Activated T-helper 17 cell treated with anti-CD3 and anti-CD28 coated beads, Interleukin-2, amount 50 U/mL, for 72 hours (primary cell): Measurements from ENCODE around the gene ARHGAP15. TPM values are rescaled to one million over a fixed set of nuclear protein-coding genes. Genes with fewer than 3 reads are reported as not detected.

ENCODE experiments used
- ATAC-seq: fragments of 150-1000 bp; cut with Tn5 transposase; replicated peaks from 2 replicates; pipeline ENCODE4 v1.10.0; 2021; ENCODE audit warnings: mild to moderate bottlenecking, moderate library complexity
- H3K27ac Mint-ChIP-seq: one replicate; pipeline ENCODE4 v1.8.0; 2022; ENCODE audit warnings: mixed read lengths
- H3K27me3 Mint-ChIP-seq: one replicate; pipeline ENCODE4 v1.8.0; 2022; ENCODE audit warnings: mixed read lengths
- H3K36me3 Mint-ChIP-seq: one replicate; pipeline ENCODE4 v1.8.0; 2022; ENCODE audit warnings: low read depth, mild to moderate bottlenecking, mixed read lengths
- H3K4me1 Mint-ChIP-seq: one replicate; pipeline ENCODE4 v1.8.0; 2022; ENCODE audit warnings: mixed read lengths
- H3K4me3 Mint-ChIP-seq: one replicate; pipeline ENCODE4 v1.8.0; 2022; ENCODE audit warnings: mild to moderate bottlenecking, mixed read lengths
- H3K9me3 Mint-ChIP-seq: one replicate; pipeline ENCODE4 v1.8.0; 2022; ENCODE audit warnings: mixed read lengths
- total RNA-seq, 2 donors: library from RNA; stranded (reverse); gene quantifications; one replicate each; pipeline ENCODE4 v1.2.3, GENCODE V29; 2022

The ARHGAP15 gene
- total RNA-seq, 2 donors from 2014 or later = 93.3 to 98.3 TPM

DNA sequence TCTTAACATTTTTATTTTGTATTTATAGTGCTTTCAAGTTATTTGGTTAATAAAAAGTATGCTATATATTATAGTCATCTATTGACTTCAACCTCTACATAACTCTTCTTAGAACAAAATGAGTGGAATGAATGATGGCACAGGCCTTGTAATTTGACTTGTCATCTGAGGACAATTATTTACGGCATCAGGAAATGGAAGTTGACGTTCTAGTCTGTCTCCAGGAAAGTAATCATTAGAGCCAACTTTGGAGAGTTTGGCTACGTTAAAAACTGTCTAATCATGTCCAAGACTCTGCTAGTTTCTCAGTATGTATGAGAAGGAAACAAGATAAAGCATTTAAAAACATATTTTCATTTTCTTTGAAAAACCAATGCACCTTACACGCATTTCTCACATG, 353.6 kb downstream of the ARHGAP15 start:
- no peak overlapping the region for H3K4me3 Mint-ChIP-seq
- H3K27me3 Mint-ChIP-seq = no peaks in the 10 kb centered on the region
- H3K9me3 Mint-ChIP-seq = no peaks in the 10 kb centered on the region
- H3K27ac Mint-ChIP-seq = no peak overlapping the region
- peaks cover 35% of the 10 kb centered on the region for H3K36me3 Mint-ChIP-seq
- ATAC-seq = no peak
- peaks cover 13% of the 10 kb centered on the region for H3K4me1 Mint-ChIP-seq

DNA sequence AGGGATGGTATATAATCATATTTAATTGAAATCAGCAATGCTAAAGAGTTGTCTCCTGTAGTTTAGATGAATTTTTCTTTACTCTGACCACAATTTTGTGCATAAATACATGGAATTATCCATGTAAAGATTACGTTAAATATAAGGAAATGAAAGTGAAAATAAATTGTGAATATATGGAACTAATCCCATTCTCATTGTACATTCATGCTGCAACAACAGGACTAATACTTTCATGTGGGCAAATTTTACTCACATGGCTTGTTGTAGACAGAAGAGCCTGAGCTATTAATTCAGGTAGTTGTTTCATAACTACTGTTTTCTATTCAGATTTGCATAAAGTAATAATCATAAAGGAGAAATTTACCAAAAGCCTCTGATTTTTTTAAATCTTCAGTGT, 357.8 kb downstream of the ARHGAP15 start:
- Mint-ChIP-seq H3K27me3 (no peaks in the 10 kb centered on the region), H3K9me3 (no peaks in the 10 kb centered on the region), H3K4me1 (peaks cover 6% of the 10 kb centered on the region), H3K27ac (peak overlapping the region; percentile 48), H3K36me3 (peaks cover 57% of the 10 kb centered on the region), H3K4me3 (no peak overlapping the region)
- no peak for ATAC-seq

- peaks cover 17% of the 10 kb centered on the region for H3K4me1 Mint-ChIP-seq
- ATAC-seq = no peak
- no peaks in the 10 kb centered on the region for H3K9me3 Mint-ChIP-seq
- no peak overlapping the region for H3K27ac Mint-ChIP-seq
- peaks cover 65% of the 10 kb centered on the region for H3K36me3 Mint-ChIP-seq
- no peaks in the 10 kb centered on the region for H3K27me3 Mint-ChIP-seq
- H3K4me3 Mint-ChIP-seq = no peak overlapping the region
Measured at GRCh38 chr2:143489145-143489544, 359.9 kb downstream of the ARHGAP15 start.

DNA sequence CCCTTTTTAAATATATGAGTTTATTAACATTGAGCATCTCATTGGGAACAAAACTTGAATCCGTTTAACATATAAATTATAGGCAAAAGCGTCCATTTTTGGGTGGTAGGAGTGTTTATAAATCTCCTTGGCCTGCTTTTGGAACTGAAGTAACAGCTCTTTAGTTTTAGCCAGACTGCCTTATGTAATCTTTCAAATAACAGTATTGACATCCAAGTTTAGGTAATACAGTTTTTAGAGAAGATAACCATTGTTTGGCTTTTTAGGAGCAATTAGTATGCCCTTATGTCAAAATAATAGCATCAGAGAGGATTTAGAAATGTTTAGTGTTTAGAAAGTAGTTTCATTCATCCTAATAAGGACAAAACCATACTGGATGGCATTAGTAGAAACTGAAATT, 361.9 kb downstream of the ARHGAP15 start:
- Mint-ChIP-seq H3K9me3 (peaks cover 4% of the 10 kb centered on the region), H3K4me3 (no peak overlapping the region), H3K27ac (no peak overlapping the region), H3K4me1 (peaks cover 22% of the 10 kb centered on the region), H3K27me3 (no peaks in the 10 kb centered on the region), H3K36me3 (peaks cover 77% of the 10 kb centered on the region)
- ATAC-seq = no peak

DNA sequence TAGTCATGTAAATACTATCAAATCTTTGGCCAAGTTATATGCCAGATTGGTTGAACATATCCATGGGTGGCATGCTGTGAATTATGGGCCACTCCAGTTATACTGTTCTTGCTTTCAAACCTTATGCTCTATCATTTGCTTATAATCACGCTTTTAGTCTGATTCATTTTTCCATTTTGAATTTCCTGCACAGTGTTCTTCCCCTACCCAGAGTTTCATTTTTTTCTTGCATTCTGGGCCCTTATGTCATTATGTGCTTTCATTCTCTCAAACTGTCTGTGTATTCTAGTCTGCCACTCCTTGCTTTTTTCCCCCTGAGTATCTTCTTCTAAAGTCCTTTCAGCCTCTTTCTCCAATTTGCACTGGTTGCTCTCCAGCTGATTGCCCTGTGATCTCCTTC, 364.1 kb downstream of the ARHGAP15 start:
- Mint-ChIP-seq H3K4me1 (peaks cover 24% of the 10 kb centered on the region), H3K9me3 (peaks cover 4% of the 10 kb centered on the region), H3K36me3 (peaks cover 57% of the 10 kb centered on the region), H3K27me3 (no peaks in the 10 kb centered on the region), H3K27ac (peak overlapping the region; percentile 42), H3K4me3 (peak overlapping the region; percentile 51)
- peak; percentile 62 for ATAC-seq

DNA sequence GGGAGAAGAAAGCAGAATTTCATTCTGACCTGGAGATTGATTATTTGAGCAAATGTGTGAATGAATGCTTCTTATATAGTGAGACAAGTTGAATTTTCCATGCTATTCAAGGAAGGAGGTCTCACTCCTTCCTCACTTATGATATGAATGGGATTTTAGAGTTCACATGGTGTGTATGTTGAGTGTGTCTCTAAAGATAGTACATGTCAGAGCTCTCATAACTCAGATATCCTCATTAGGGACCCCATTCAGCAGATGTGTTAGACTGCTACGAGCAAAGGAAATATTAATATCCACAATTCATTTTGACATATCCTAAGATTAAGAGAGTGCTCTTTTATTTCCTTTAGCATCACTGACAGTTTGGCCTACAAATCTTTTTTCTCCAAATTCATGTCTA, 368.5 kb downstream of the ARHGAP15 start:
- Mint-ChIP-seq H3K27me3 (no peaks in the 10 kb centered on the region), H3K36me3 (peaks cover 53% of the 10 kb centered on the region), H3K27ac (peak overlapping the region; percentile 15), H3K4me3 (no peak overlapping the region), H3K4me1 (peaks cover 38% of the 10 kb centered on the region), H3K9me3 (peaks cover 4% of the 10 kb centered on the region)
- ATAC-seq = no peak

GRCh38 chr2:143498496-143498895, 369.3 kb downstream of the ARHGAP15 start:
- H3K4me1 Mint-ChIP-seq = peaks cover 35% of the 10 kb centered on the region
- peaks cover 4% of the 10 kb centered on the region for H3K9me3 Mint-ChIP-seq
- peak overlapping the region; percentile 34 for H3K27ac Mint-ChIP-seq
- H3K36me3 Mint-ChIP-seq = peaks cover 52% of the 10 kb centered on the region
- no peaks in the 10 kb centered on the region for H3K27me3 Mint-ChIP-seq
- ATAC-seq = no peak
- H3K4me3 Mint-ChIP-seq = no peak overlapping the region

GRCh38 chr2:143499061-143499460, 369.8 kb downstream of the ARHGAP15 start:
- Mint-ChIP-seq H3K4me3 (no peak overlapping the region), H3K36me3 (peaks cover 52% of the 10 kb centered on the region), H3K27me3 (no peaks in the 10 kb centered on the region), H3K4me1 (peaks cover 32% of the 10 kb centered on the region), H3K27ac (peak overlapping the region; percentile 34), H3K9me3 (peaks cover 4% of the 10 kb centered on the region)
- ATAC-seq = no peak

DNA sequence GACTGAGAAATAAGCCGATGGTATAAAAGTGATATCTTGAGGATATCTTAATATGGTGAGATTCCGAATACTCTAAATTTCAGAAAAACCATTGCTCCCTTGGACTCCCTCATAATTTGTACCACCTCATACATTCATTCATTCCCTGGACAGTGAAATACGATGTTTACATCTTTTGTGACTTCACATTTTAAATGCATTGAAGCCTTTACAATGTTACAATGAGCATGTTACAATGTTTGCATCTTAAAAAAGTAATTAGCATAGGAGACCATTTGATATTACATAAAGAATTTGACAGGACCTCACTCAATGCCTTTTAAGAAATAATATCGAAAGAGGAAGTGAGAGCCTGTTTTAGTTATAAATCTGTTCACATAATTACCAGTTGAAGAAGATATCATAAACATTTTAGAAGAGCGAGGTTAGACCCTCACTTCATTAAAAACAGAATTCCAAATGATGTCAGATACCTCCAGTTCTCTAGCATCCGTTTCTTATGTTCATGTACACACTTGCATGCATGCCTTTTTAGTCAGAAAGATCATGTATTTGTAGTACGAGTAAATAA, 372.0 kb downstream of the ARHGAP15 start:
- Mint-ChIP-seq H3K9me3 (no peaks in the 10 kb centered on the region), H3K4me3 (no peak overlapping the region), H3K27ac (no peak overlapping the region), H3K4me1 (peaks cover 33% of the 10 kb centered on the region), H3K36me3 (peaks cover 49% of the 10 kb centered on the region), H3K27me3 (no peaks in the 10 kb centered on the region)
- no peak for ATAC-seq

GRCh38 chr2:143503280-143503679, 374.1 kb downstream of the ARHGAP15 start:
- peaks cover 63% of the 10 kb centered on the region for H3K36me3 Mint-ChIP-seq
- H3K4me3 Mint-ChIP-seq = no peak overlapping the region
- no peaks in the 10 kb centered on the region for H3K27me3 Mint-ChIP-seq
- no peak for ATAC-seq
- peak overlapping the region; percentile 9 for H3K27ac Mint-ChIP-seq
- peaks cover 38% of the 10 kb centered on the region for H3K4me1 Mint-ChIP-seq
- no peaks in the 10 kb centered on the region for H3K9me3 Mint-ChIP-seq

DNA sequence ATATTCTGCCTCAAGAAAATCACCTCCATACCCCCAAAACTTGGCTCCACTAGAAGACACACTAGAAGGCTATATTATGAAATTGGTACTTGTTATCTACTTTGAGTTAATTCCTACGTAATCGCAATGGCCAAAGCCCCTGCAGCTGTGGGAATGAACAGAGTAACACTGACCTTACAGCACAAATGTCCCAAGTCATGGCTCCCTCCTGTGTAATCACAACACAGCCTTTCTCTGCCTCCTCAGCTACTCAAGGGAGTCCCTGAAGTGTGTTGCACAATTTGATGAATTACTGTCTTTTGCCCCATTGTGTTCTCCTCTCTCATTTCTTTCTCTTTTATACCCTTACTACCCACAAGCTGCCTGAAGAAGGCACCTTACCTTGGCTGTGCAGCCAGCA, 375.2 kb downstream of the ARHGAP15 start:
- Mint-ChIP-seq H3K36me3 (peaks cover 63% of the 10 kb centered on the region), H3K4me3 (no peak overlapping the region)

DNA sequence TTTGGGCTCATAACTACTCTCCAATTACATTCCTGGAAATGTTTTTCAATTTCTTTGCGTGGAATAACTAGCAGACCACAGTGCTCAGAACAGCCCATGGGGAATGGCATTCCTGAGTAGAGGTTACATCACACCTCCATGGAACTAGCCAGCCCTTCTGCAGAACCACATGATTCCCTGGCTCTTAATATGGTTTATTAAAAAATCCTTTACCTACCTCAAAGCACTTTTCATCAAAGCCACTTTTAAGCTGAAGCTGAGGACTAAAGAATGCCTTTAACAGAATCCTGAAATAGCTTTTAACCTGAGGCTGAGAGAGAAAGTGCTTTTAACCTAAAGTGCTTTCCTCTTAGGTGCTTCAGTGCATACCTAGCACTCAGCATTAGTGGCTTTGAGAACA, 376.3 kb downstream of the ARHGAP15 start:
- H3K27ac Mint-ChIP-seq = no peak overlapping the region

More for the DNA sequence above, 375.2 kb downstream of the ARHGAP15 start:
- no peak for ATAC-seq
- no peaks in the 10 kb centered on the region for H3K9me3 Mint-ChIP-seq
- H3K27me3 Mint-ChIP-seq = no peaks in the 10 kb centered on the region
- H3K27ac Mint-ChIP-seq = no peak overlapping the region
- peaks cover 30% of the 10 kb centered on the region for H3K4me1 Mint-ChIP-seq

GRCh38 chr2:143513081-143513480, 383.9 kb downstream of the ARHGAP15 start:
- H3K4me1 Mint-ChIP-seq = peaks cover 26% of the 10 kb centered on the region
- peak overlapping the region; percentile 9 for H3K27ac Mint-ChIP-seq
- peaks cover 89% of the 10 kb centered on the region for H3K36me3 Mint-ChIP-seq
- ATAC-seq = no peak
- H3K9me3 Mint-ChIP-seq = no peaks in the 10 kb centered on the region
- H3K4me3 Mint-ChIP-seq = no peak overlapping the region
- no peaks in the 10 kb centered on the region for H3K27me3 Mint-ChIP-seq

More for the DNA sequence above, 376.3 kb downstream of the ARHGAP15 start:
- no peak overlapping the region for H3K4me3 Mint-ChIP-seq
- H3K9me3 Mint-ChIP-seq = no peaks in the 10 kb centered on the region
- H3K36me3 Mint-ChIP-seq = peaks cover 70% of the 10 kb centered on the region
- H3K27me3 Mint-ChIP-seq = no peaks in the 10 kb centered on the region
- peaks cover 30% of the 10 kb centered on the region for H3K4me1 Mint-ChIP-seq
- ATAC-seq = no peak

DNA sequence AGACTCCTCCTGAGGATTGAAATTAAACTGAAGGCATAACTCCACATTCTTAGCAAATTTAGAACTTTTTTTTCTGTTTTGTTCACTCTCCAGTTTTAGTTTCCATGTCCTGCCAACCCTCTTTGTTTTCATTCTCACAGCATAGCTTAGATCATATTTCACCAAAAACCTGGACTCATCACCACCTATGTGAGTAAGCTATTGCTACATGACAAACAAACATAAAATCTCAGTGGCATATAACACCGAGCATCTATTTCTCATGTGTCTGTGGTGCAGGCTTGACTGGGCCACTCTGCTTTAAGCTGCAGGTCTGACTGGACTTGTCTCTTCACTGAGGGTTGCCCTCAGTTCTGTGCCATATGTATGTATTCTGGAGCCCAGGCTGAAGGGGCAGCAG, 385.2 kb downstream of the ARHGAP15 start:
- H3K36me3 Mint-ChIP-seq = peaks cover 91% of the 10 kb centered on the region

GRCh38 chr2:143515318-143515717, 386.1 kb downstream of the ARHGAP15 start:
- no peaks in the 10 kb centered on the region for H3K9me3 Mint-ChIP-seq
- no peaks in the 10 kb centered on the region for H3K27me3 Mint-ChIP-seq
- peaks cover 94% of the 10 kb centered on the region for H3K36me3 Mint-ChIP-seq
- peaks cover 24% of the 10 kb centered on the region for H3K4me1 Mint-ChIP-seq
- ATAC-seq = no peak
- no peak overlapping the region for H3K4me3 Mint-ChIP-seq
- no peak overlapping the region for H3K27ac Mint-ChIP-seq

More for the DNA sequence above, 385.2 kb downstream of the ARHGAP15 start:
- Mint-ChIP-seq H3K9me3 (no peaks in the 10 kb centered on the region), H3K4me3 (no peak overlapping the region), H3K4me1 (peaks cover 21% of the 10 kb centered on the region), H3K27me3 (no peaks in the 10 kb centered on the region), H3K27ac (no peak overlapping the region)
- ATAC-seq = peak; percentile 51

GRCh38 chr2:143519521-143519920, 390.3 kb downstream of the ARHGAP15 start:
- Mint-ChIP-seq H3K4me1 (peaks cover 26% of the 10 kb centered on the region), H3K27me3 (no peaks in the 10 kb centered on the region), H3K36me3 (peaks cover 83% of the 10 kb centered on the region), H3K4me3 (no peak overlapping the region), H3K27ac (no peak overlapping the region), H3K9me3 (no peaks in the 10 kb centered on the region)
- no peak for ATAC-seq
